Activated effector memory CD4-positive, alpha-beta T cell treated with anti-CD3 and anti-CD28 coated beads, Interleukin-2, amount 50 U/mL, for 16 hours (primary cell): ENCODE data around the gene TPSAB1.
"Not testable (repeated sequence)": the region's sequence is repeated elsewhere in the genome, so short reads cannot be mapped to it uniquely, and the experiment has no call there.

Experiments
- DNase-seq: peaks from one replicate; pipeline ENCODE4 v3.0.0-alpha.2; 2020

Gene TPSAB1

DNA sequence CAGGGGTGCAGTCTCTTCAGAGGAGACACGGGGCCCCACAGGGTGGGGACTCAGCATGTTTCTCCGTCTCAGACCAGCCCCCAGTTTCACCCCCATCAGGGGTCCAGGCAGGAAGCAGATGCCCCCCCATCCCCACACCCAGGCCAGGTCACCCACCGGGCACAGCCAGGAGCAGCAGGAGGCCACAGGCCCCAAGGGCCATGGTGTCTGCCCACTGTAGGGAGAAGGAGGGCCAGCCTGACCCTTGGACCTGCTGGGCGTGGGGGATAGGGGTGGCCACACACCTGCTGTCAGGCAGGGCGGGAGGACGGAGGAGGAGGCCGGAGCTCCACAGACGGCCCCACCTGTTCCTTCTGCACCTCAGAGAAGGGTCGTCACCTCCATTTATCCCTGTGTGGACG lies 15.5 kb upstream of the TPSAB1 start, which contains the start of gene TPSG1:
Gene TPSG1, minus strand, starts transcription at position 218 of the 401 bp plus-strand sequence. Its CDS starts 16 bp downstream, at position 202.
- no peak for DNase-seq

DNA sequence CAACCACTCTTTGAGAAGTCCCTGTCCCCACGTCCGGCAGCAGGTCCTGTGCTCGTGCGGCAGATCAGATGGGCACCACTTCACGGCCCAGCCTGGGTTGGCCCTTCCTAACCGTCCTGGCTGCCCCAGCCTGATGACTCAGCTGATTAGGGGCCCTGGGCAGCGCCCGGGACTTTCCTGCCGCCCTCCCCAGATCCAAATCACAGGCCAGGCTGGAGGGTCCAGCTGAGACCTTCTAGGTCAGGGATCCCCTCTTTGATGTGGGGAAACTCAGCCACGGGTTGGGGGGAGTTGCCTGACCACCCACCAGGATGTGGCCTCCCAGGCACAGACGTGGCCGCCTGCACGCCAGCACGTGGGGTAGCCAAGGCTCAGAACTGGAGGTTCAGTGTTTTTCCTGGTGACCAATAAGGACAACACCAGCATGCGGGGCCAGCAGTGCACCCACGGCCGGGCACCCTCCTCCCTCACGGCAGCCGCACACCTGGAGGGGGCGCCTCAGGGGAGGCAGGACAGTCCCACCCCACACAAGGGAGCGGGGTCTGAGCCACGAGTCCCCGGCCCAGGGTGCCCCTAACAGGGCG lies 14.7 kb upstream of the TPSAB1 start:
- not testable (repeated sequence) for DNase-seq

DNA sequence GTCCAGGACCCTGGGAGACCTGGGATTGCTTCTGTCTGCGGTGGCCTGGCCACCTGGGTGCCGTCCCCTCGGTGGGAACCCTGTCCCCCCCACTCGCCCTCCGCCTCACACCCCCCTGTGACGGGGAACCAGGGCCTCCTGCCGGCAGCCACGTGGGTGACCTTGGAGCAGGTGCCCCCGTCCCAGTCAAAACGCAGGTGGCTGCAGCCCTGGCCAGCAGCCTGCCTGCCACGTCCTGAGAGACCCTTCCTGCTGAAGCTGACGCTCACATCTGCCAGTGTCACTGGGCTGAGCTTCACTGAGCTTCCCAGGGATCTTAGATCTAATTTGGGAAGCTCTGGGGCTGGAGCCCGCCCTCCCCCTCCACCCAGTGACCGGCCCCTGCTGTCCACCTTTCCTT lies 13.8 kb upstream of the TPSAB1 start:
- DNase-seq: not testable (repeated sequence)

DNA sequence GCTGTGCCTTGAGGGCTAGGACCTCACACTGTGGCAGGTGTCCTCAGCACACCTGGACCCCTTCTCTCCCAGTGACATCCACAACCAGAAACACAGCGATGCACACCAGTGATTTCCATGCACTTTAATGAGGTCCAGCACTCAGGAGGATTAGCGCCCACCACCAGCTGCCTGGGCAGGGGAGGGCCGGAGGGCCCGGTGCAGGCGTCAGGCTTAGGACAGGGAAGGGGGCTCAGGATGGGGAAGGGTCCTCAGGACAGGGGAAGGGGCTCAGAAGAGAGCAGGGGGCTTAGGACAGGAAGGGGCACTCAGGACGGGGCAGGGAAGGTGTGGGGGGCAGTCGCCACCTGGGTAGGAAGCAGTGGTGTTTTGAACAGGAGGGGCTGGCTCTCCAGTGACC lies 12.3 kb upstream of the TPSAB1 start:
- not testable (repeated sequence) for DNase-seq

DNA sequence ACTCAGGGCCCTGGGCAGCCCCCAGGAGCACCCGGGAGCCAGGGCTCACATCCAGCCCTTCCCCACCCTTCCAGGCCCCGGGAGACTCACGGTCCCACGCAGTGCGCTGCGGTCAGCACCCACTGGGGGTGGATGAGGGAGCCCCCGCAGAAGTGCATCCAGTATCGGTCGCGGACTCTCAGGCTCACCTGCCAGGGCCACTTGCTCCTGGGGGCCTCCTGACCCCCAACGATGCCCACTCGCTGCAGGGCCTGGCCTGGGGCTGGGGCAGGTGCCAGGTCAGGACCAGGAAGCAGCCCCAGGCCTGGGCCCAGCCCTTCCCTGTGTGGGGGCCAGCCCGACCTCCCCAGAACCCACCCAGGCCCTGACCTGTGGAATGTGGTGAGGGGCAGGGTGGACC lies 11.0 kb upstream of the TPSAB1 start:
- DNase-seq: not testable (repeated sequence)

DNA sequence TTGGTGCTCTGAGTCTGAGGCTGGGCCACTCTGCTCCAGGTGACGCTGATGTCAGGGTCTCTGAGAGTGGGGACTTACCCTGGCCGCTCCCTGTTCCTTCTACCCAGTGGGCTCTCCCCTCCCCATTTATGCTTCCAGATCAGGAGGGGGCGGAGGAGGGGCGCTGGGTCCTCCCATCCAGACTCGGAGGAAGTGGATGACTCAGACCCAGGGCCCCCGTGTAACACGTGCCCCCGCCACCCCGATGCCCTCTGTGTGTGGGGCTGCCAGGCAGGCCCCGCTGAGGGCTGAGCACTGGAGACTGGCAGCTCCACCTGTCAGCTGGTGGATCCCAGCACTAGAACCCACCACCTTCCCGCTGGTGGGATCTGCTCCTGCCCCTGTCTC lies 10.4 kb upstream of the TPSAB1 start, which contains the start of gene TPSB2:
Gene TPSB2, minus strand, starts transcription at position 101 of the 387 bp plus-strand sequence. CDS start 233 bp downstream, outside the sequence.
- not testable (repeated sequence) for DNase-seq

DNA sequence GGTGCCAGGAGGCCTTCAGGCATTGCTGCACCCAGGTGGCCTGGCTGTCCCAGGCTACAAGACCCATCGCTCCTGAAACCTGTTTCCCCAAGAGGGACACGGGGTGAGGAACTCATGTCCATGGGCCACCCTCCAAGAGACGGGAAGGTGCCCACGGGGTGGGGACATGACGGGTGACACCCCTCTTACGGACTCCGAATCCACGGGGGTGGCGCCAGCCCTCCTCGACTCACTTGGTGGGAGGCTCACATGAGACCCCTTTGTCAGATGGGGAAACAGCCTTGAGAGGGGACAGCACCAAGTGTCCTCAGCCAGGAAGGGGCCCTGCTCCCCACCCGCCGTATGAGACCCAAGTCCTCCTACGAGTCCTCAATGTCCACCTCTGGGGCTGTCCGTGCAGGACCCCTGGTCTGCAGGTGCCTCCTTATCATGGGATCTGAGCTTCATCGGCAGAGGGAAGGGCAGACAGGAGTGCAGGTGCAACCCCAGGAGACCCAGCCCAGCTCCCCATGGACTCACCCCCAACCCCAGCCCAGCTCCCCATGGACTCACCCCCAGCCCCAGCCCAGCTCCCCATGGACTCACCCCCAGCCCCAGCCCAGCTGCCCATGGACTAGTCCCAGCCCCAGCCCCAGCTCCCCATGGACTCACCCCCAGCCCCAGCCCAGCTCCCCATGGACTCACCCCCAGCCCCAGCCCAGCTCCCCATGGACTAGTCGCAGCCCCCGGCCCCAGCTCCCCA lies 9.9 kb upstream of the TPSAB1 start:
- DNase-seq: not testable (repeated sequence)

DNA sequence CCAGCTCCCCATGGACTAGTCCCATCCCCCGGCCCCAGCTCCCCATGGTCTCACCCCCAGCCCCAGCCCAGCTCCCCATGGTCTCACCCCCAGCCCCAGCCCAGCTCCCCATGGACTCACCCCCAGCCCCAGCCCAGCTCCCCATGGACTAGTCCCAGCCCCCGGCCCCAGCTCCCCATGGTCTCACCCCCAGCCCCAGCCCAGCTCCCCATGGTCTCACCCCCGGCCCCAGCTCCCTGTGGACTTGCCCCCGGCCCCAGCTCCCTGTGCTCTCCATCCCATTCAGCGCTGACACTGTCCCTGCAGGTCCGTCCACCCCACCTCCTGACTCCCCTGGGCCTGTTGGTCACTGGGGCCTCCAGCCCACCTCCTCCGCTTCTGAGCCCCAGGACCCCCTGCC lies 9.2 kb upstream of the TPSAB1 start:
- DNase-seq: not testable (repeated sequence)

DNA sequence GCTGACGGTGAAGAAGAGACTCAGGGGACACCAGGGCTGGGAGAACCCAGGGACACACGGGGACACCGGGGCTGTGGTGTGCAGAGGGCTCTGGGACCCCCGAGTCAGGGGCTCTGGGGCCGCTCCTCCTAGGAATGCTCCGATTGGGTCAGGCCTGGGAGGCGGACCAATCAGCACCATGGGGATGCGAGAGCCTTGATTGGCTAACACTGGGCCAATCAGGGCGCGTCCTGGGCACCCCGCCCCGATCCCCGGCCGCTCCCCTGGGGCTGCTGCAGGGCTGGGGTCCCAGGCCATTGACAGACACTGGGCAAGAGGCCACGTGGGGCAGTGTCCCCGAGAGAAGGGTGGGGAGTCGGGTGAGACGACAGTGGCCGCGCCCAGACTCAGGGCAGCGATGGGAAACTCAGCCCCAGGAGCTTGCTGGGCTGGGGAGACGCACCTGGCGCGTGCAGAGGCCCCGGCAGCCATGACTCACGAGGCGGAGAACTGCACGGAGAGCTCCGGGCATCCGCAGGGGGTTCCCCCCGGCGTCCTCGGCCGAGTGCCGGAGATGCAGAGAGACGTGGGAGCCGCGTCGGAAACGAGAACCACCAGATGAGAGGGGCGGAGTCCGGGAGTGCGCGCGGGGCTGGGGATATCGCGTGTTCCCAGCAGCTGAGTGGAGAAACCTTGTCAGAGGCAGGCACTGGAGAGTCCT lies 8.3 kb upstream of the TPSAB1 start:
- DNase-seq: not testable (repeated sequence)

DNA sequence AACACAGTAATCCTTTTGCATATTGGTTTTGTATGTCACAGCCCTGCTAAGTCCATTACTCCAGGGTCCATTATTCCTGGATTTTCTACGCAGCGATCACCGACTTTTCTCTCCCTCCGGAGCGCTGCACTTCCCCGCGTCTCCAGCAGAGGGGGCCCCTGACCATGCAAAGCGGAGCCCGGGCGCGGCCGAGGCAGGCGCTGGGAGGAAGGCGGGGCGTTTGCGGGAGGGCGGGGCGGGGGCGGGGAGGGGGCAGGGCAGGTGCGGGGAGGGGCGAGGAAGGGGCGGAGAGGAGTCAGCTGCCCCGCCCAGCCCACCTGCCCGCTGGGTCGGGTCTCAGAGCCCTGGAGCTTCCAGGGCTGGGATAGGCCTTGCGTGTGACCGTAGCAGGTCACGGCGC lies 3.8 kb upstream of the TPSAB1 start:
- not testable (repeated sequence) for DNase-seq

DNA sequence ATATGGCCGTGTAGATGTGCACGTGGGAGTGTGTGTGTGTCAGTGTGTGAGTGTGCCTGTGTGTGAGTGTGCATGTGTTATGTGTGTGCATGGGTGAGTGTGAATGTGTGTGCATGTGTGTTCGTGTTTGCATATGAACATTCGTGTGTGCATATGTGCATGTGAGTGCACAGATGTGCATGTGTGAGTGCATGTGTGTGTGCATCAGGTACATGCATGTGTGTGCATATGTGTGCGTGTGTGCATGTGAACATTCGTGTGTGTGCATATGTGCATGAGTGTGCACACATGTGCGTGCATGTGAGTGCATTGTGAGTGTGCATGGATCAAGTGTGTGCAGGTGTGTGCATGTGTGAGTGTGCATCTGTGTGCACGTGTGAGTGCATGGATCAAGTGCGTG lies 2.5 kb upstream of the TPSAB1 start:
- no peak for DNase-seq

DNA sequence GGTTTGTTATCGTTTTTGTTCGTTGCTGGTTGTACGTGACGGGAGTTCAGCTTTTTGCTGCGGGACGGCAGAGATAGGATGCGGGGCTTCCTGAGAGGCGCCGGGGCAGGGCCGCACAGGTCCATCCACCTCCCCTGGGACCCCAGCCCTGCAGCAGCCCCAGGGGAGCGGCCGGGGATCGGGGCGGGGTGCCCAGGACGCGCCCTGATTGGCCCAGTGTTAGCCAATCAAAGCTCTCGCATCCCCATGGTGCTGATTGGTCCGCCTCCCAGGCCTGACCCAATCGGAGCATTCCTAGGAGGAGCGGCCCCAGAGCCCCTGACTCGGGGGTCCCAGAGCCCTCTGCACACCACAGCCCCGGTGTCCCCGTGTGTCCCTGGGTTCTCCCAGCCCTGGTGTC lies 1.6 kb upstream of the TPSAB1 start:
- DNase-seq: not testable (repeated sequence)

DNA sequence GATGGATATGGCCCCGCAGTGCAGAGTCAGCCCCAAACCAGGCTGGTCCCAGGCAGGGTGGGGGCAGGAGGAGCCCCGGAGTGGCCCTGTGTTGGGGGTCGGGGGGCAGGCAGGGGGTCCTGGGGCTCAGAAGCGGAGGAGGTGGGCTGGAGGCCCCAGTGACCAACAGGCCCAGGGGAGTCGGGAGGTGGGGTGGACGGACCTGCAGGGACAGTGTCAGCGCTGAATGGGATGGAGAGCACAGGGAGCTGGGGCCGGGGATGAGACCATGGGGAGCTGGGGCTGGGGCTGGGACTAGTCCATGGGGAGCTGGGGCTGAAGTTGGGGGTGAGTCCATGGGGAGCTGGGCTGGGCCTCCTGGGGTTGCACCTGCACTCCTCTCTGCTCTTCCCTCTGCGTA lies 930 bp upstream of the TPSAB1 start:
- DNase-seq: not testable (repeated sequence)

DNA sequence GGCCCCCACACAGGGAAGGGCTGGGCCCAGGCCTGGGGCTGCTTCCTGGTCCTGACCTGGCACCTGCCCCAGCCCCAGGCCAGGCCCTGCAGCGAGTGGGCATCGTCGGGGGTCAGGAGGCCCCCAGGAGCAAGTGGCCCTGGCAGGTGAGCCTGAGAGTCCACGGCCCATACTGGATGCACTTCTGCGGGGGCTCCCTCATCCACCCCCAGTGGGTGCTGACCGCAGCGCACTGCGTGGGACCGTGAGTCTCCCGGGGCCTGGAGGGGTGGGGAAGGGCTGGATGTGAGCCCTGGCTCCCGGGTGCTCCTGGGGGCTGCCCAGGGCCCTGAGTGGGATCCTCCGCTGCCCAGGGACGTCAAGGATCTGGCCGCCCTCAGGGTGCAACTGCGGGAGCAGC lies 576 bp downstream of the TPSAB1 start:
- DNase-seq: not testable (repeated sequence)

DNA sequence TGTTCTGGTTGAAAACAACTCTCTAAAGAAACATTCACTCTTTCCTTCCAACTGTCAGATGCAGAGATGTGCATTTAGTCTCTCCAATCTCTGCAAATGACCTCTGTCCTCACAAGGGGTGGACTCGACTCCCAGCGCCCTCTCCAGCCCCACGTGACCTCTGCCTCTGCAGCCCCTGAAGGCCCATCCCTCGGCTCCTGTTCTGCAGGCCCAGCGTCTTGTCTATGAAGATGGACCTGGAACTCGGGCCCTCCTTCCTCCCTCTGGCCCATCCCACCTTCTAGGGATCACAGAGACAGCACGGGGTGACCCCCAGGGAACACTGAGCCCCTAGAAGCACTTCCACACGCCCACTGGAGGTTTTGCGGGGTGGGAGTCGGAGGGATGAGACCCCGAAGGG lies 2.9 kb downstream of the TPSAB1 start:
- peak; percentile 30 for DNase-seq

DNA sequence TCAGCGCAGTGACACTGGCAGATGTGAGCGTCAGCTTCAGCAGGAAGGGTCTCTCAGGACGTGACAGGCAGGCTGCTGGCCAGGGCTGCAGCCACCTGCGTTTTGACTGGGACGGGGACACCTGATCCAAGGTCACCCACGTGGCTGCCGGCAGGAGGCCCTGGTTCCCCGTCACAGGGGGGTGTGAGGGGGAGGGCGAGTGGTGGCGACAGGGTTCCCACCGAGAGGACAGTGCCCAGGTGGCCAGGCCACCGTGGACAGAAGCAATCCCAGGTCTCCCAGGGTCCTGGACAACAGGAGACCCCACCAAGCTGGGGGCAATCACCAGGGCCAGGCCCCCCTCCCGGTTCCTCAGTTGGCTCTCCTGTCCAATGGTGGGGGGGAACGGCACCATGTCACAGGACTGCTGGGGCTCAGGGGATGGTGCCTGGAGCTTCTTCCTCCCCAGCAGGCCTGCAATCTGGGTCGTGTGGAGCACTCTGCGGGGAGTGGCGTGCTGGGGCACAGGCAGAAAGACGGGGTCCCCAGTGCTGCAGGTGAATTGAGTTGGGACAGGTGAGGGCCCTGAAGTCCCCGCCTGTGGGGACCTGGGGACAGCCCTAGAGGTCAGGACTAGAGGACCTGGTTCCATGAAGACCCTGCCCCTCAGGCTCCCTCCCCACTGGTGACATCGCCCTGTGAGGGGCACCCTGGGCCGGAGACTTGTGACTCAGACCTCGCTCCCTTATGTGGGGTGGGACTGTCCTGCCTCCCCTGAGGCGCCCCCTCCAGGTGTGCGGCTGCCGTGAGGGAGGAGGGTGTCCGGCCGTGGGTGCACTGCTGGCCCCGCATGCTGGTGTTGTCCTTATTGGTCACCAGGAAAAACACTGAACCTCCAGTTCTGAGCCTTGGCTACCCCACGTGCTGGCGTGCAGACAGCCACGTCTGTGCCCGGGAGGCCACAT lies 3.7 kb downstream of the TPSAB1 start:
- peak; percentile 61 for DNase-seq

DNA sequence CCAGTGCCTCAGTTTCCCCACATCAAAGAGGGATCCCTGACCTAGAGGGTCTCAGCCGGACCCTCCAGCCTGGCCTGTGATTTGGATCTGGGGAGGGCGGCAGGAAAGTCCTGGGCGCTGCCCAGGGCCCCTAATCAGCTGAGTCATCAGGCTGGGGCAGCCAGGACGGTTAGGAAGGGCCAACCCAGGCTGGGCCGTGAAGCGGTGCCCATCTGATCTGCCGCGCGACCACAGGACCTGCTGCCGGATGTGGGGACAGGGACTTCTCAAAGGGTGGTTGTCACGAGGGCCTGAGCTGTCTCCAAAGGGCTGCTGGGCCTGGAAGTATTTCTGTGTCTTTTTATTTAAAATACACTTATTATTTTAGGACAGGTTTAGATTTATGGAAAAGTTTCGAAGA lies 4.4 kb downstream of the TPSAB1 start:
- peak; percentile 62 for DNase-seq

DNA sequence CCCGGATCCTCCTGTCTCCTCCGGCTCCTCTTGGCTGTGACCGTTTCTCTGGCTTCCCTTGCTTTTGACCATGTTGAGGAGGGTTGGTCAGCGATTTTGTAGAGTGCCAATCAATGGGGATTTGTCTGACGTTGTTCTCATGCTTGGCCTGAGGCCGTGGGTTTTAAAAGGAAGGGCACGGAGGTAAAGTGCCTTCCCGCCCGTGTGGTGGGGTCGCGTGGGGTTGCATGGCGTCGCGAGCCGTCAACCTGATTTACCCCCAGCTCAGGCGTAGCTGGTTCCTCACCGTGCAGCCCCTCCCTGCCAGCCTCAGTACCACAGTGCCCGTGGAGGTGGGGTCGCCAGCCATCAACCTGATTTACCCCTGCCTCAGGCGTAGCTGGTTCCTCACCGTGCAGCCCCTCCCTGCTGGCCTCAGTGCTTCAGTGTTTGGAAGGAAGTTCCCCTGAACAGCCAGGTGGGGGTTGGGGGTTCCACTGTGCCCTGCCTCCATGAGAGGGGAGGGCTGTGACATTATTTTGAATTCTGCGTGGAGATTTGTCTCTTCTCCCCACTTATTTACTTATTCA lies 5.0 kb downstream of the TPSAB1 start:
- DNase-seq: peak; percentile 53

DNA sequence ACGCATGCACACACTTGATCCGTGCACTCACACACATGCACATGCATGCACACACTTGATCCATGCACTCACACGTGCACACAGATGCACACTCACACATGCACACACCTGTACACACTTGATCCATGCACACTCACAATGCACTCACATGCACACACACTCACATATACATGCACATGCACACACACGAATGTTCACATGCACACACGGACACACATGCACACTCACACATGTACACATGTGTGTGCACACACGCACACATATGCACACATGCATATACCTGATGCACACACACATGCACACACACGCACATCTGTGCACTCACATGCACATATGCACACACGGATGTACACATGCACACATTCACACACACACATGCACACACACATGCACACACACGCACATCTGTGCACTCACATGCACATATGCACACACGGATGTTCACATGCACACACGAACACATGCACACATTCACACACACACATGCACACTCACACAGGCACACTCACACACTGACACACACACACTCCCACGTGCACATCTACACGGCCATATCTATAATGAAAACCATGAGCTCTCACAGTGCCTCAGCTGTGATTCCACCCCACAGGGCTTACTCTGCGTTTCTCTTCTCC lies 7.5 kb downstream of the TPSAB1 start:
- peak; percentile 16 for DNase-seq

DNA sequence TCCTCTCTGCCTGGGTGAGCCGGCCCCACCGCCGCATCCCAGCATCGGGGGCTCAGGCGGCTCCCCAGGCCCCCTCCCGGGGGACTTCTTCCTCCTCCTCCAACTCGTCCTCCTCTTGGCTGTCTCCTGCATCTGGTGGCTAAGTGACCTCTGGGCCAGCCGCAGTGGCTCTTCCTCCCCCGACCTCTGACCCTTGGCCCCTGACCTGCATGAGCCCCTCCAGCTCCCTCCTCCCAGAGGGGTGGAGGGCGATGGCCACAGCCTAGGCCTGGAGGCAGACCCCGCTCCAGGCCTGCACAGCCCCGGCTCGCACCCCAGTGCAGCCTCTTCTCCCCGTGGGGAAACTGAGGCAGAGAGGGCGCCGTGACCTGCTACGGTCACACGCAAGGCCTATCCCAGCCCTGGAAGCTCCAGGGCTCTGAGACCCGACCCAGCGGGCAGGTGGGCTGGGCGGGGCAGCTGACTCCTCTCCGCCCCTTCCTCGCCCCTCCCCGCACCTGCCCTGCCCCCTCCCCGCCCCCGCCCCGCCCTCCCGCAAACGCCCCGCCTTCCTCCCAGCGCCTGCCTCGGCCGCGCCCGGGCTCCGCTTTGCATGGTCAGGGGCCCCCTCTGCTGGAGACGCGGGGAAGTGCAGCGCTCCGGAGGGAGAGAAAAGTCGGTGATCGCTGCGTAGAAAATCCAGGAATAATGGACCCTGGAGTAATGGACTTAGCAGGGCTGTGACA lies 8.7 kb downstream of the TPSAB1 start:
- not testable (repeated sequence) for DNase-seq
